ENCODE measurements around the gene CUTC.

CUTC gene

DNA sequence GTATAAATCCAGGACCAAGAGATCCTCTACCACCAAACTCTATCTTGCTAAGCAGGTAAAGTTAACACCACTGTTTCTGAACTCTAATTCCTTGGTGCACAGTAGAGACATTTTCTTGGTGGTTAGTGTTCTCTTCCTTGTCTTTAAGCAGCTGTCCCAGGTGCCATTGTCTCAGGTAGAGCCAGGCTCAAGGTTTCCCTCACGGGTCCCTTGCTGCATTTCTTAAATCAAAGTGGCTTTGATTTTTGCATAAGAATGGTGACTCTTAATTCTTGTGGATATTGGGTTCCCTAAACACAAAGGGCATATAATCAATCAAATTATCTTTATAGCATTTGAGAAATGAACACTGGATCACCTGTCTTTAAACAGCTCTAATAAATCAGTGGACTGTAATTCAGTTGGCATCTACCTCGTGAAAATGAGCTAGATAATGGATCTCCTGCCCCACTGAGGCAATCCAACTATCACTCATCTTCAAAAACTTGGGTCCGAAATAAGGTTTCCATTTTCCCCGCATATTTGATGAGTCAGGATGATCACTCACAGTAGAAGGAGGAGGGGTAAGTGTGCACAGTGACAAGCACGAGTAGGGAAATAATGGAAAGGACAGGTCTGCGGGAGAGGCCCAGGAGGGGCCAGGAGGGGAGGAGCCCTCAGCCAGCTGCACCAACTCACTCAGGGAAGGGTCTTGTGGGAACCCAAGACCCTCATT lies 52.9 kb downstream of the CUTC start:
- DNase-seq = no peak

DNA sequence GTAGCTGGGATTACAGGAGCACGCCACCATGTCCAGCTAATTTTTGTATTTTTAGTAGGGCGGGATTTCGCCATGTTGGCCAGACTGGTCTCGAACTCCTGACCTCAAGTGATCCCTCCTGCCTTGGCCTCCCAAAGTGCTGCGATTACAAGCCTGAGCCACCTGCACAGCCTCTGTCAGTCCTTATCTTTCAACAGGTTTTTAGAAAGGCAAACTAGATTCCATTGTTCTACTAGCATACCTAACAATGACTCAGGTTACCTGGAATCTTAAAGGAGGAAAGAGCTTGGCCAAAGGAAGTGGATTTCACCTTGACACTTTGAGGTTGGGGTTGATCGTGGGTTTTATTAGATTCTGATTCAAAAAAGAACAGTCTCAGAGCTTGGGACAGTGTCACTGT lies 53.6 kb downstream of the CUTC start:
- no peak for DNase-seq

DNA sequence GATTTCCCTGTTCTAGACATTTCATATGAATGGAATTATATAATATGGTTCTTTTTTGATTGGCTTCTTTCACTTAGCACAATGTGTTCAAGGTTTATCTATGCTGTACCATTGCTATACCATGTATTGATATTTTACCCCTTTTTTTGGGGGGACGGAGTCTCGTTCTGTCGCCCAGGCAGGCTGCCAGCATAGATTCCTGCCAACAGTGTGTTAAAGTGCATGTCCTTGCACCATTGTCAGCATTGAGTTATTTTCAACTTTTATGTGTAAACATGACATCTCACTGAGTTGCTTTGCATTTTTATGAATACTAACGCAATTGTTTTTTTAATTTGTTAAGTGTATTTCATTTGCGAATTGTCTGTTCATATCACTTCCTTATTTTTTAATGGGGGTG lies 55.3 kb downstream of the CUTC start:
- DNase-seq = no peak

DNA sequence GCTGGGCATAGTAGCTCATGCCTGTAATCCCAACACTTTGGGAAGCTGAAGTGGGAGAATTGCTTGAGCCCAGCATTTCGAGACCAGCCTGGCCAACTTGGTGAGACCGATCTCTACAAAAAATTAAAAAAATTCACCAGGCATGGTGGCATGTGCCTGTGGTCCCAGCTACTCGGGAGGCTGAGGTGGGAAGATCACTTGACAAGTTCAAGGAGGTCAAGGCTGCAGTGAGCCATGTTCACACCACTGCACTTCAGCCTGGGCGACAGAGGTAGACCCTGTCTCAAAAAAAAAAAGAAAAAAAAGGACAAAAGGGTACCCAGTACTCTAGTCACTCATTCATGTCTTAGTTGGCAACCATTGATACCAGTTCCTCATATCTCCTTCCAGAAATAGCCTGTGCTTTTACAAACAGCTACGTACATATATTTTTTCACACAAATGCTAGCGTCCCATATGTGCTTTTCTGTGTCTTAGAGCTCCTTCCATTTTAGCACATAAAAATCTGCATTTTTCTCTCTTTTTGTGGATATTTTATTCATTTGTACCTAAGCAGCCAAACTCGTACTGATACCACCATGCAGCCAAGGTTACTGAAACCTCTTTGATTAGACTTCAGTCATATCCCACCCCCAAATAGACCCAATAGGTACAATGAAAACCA lies 55.9 kb downstream of the CUTC start:
- DNase-seq = no peak

DNA sequence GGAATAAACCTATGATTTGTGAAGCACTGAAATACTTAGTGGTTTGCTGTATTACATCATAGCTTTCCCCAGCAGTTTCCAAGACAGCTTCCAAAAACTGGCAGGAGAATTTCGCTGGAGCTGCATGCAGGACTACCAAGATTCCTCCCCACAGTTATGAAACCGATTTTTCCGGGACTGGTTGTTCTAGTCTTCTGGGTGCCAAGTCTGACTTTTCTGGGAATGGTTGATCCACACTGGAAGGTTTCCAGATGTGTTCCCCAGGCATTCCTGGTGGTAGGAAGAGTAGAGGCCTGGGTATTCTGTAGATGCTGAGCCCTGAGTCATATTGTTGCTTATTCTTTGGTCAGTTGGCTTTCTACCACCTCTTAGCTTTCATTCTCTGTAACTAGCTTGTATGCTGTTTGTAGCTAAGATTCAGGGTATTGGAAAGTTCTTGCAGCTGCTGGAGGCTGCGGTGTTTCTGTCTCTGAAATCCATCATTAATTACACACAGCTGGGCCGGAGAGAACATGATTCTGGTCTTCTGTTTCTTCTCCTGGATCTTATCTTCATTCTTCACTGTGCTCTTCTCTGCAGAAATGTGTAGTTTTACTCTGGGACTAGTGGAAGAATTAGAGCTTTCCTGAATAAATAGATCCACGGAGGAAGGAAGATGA lies 56.7 kb downstream of the CUTC start:
- DNase-seq = no peak

DNA sequence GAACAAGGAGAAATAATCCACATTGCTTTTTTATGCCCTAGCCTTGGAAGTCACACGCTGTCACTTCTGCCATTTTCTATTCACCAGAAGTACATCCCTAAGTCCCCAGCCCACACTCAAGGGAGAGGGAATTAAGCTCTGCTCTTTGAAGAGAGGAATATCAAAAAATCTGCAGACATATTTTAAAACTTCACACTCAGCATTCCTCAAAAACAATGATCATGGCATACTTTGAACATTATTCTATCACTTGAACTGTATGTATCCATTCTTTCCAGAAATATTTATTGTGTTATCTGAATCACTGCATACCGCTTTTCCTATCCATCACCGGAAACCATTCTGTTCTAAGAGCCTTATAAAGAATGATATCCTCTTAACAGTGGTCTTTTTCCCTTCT lies 59.8 kb downstream of the CUTC start:
- no peak for DNase-seq

DNA sequence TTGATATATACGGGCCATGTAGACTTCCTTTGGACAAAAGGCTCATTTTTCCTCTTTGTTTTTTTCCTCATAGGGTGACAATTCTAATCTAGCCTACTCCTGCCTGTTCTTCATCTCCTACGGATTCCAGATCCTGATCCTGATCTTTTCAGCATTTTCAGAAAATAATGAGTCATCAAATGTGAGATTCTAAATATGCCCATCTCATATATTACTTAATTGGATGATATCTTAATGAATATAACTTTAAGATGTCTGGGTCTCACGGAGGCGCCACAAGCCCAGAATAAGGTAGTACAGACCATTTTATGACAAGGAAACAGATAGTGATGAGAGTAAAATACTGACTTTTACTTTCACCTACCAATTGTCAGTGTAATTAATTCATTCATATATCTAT lies 61.8 kb downstream of the CUTC start:
- DNase-seq = no peak

DNA sequence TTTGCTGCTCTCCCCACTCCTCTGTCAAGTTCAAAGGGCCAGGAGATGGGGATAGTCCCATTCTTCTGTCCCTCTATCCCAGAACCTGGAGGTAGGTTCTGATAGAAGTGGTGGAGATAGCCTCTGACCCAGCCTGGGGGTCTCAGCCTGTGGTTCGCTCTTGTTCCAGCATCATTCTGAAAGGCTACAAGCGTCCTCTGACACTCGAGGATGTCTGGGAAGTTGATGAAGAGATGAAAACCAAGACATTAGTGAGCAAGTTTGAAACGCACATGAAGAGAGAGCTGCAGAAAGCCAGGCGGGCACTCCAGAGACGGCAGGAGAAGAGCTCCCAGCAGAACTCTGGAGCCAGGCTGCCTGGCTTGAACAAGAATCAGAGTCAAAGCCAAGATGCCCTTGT lies 64.9 kb downstream of the CUTC start:
- no peak for DNase-seq

DNA sequence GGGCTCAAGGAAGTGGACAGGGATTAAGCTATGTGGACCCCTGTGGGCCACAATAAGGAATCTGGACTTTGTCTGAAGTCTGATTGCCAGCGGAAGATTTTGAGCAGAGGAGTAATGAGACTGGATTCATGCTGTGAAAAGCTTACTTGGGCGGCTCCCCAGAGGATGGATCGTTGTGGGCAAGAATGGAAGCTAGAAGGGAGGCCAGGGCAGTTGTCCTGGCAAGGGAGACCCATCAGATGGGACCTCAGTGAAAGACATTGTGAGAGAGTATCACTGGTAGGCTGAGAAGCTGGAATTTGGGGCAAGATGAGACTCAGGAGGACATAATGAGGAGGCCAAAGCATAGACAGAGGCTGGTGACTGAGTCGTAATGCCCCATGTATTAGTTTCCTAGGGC lies 66.0 kb downstream of the CUTC start:
- DNase-seq = no peak

DNA sequence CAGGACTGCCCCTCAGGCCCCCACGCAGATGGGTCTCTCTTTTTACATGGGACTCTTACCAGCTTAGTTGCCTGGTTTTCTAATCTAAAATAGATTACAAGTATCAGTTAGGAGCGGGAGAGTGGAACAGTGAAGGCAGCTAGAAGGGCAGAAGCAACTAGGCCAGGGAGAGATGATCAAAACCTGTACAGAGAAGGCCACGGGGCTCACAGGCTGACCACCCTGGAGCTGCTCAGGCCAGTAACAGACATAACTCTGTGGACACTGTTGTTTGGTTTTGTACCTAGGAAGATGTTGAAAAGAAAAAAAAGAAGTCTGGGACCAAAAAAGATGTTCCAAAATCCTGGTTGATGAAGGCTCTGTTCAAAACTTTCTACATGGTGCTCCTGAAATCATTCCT lies 66.9 kb downstream of the CUTC start:
- no peak for DNase-seq

DNA sequence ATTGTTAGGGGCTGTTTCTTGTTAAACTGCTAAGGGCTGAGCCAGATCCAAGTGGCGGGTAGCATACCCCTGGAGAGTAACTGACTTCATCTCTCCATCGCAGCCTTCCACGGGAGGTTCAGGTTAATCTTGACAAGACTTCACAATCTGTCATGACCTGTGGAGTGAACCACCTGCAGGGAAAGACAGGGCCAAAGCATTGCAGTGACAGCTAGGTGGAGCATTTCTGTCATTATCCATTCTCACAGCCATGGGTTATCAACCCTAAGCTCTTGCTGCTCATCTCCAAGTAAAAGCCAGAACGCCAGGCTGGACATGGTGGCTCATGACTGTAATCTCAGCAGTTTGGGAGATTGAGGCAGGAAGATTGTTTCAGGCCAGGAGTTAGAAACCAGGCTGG lies 67.6 kb downstream of the CUTC start:
- no peak for DNase-seq

DNA sequence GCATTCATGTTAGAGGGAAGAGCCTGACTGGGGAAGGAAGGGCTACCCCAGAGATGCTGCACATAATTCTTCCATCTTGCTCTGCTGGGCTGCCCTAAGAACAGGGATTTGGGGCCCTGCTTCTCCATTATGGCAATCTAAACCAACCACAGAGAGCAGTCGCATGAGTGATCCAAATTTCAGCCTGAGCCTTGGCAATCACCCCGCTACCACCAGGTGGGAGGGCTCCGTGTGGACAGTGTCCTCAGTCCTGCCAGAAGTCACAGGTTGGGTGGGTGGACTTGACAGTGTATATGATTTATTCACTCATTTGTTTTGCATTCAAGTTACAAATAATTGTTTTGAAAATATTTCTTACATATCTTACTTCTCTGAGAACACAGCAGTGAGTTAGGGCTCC lies 72.4 kb downstream of the CUTC start:
- DNase-seq = no peak

DNA sequence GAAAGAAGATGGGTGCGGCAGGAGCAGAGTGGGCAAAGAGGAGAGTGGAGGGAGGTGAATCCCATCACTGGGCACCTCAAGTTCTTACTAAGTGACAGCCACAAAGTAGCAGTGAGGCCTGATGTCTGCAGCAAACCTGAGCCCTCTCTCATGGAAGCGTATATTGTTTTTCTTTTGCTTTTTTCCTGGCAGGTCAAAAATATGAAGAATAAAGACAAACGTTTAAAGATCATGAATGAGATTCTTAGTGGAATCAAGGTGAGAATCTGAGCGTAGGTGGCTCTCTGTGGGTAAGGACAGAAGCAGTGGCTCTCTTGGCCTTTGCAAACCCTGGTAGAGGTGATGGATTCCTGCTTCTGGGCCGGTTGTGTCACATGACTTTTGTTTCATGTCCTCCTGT lies 73.2 kb downstream of the CUTC start:
- DNase-seq = no peak
